Endothelial cell (in vitro differentiated cells): ENCODE measurements around the gene FBXL13. TPM values are rescaled to one million over a fixed set of nuclear protein-coding genes. Genes with fewer than 3 reads are reported as not detected.
"Not testable (repeated sequence)": the region's sequence is repeated elsewhere in the genome, so short reads cannot be mapped to it uniquely, and the experiment has no call there.

ENCODE experiments used
- DNase-seq: peaks from one replicate; pipeline ENCODE4 v3.0.0; 2021; ENCODE audit warnings: low spot score
- H3K27ac Mint-ChIP-seq: one replicate; pipeline ENCODE4 v1.8.0; 2021; ENCODE audit warnings: mixed read lengths, inconsistent platforms; ENCODE audit not compliant: unreplicated experiment
- H3K27me3 Mint-ChIP-seq: one replicate; pipeline ENCODE4 v1.8.0; 2021; ENCODE audit warnings: mild to moderate bottlenecking, moderate library complexity, mixed read lengths, inconsistent platforms; ENCODE audit not compliant: unreplicated experiment
- H3K36me3 Mint-ChIP-seq: one replicate; pipeline ENCODE4 v1.8.0; 2021; ENCODE audit warnings: mild to moderate bottlenecking, low read depth, mixed read lengths, inconsistent platforms; ENCODE audit not compliant: unreplicated experiment
- H3K4me1 Mint-ChIP-seq: one replicate; pipeline ENCODE4 v1.8.0; 2021; ENCODE audit warnings: mild to moderate bottlenecking, mixed read lengths, inconsistent platforms; ENCODE audit not compliant: unreplicated experiment
- H3K4me3 Mint-ChIP-seq: one replicate; pipeline ENCODE4 v1.8.0; 2021; ENCODE audit warnings: mild to moderate bottlenecking, mixed read lengths, inconsistent platforms; ENCODE audit not compliant: unreplicated experiment
- H3K9me3 Mint-ChIP-seq: one replicate; pipeline ENCODE4 v1.8.0; 2021; ENCODE audit warnings: mixed read lengths, inconsistent platforms; ENCODE audit not compliant: unreplicated experiment
- total RNA-seq: library from RNA; stranded (reverse); fragmentation: NEBNext Ultra II Directional; extraction: Animal tissue kit (Norgen Biotek cat#: 25700); gene quantifications from one replicate; pipeline ENCODE4 v1.2.1, GENCODE V29; 2021; ENCODE audit not compliant: unreplicated experiment
- TF ChIP-seq, protein P1 (sequence below): fragments of 200-600 bp; sonication (generic); IDR thresholded peaks from one replicate; pipeline ENCODE4 v1.5.0; 2021; ENCODE audit warnings: antibody characterized with exemption; ENCODE audit not compliant: unreplicated experiment

FBXL13 gene
- total RNA-seq, 1 donor from 2014 or later = 3.4 TPM

DNA sequence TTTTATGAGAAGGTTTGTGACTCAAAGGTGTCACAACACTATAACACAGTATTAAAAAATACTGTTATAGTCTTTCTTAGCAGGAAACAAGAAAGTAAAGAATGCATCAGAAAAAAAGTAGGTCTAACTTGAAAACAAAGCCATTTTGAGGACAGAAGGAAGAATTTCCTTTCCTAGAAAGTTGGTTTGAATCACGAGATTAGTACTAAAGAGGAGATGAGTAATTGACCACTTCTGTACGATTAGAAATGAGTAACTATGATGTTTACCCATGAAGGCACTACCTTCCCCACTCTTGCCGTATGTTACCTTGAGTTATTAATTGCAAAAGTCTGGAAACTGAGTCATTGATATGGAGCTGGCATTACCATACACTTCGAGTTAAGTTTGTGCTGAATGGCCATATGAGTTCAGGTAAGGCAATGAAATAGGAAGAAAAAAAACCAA, 260.5 kb downstream of the FBXL13 start:
- Mint-ChIP-seq H3K4me1 (no peaks in the 10 kb centered on the region), H3K27me3 (peaks cover 3% of the 10 kb centered on the region), H3K27ac (no peak overlapping the region), H3K4me3 (no peak overlapping the region), H3K36me3 (no peaks in the 10 kb centered on the region), H3K9me3 (no peaks in the 10 kb centered on the region)
- TF ChIP-seq, protein P1, sequence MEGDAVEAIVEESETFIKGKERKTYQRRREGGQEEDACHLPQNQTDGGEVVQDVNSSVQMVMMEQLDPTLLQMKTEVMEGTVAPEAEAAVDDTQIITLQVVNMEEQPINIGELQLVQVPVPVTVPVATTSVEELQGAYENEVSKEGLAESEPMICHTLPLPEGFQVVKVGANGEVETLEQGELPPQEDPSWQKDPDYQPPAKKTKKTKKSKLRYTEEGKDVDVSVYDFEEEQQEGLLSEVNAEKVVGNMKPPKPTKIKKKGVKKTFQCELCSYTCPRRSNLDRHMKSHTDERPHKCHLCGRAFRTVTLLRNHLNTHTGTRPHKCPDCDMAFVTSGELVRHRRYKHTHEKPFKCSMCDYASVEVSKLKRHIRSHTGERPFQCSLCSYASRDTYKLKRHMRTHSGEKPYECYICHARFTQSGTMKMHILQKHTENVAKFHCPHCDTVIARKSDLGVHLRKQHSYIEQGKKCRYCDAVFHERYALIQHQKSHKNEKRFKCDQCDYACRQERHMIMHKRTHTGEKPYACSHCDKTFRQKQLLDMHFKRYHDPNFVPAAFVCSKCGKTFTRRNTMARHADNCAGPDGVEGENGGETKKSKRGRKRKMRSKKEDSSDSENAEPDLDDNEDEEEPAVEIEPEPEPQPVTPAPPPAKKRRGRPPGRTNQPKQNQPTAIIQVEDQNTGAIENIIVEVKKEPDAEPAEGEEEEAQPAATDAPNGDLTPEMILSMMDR = no peak
- no peak for DNase-seq

DNA sequence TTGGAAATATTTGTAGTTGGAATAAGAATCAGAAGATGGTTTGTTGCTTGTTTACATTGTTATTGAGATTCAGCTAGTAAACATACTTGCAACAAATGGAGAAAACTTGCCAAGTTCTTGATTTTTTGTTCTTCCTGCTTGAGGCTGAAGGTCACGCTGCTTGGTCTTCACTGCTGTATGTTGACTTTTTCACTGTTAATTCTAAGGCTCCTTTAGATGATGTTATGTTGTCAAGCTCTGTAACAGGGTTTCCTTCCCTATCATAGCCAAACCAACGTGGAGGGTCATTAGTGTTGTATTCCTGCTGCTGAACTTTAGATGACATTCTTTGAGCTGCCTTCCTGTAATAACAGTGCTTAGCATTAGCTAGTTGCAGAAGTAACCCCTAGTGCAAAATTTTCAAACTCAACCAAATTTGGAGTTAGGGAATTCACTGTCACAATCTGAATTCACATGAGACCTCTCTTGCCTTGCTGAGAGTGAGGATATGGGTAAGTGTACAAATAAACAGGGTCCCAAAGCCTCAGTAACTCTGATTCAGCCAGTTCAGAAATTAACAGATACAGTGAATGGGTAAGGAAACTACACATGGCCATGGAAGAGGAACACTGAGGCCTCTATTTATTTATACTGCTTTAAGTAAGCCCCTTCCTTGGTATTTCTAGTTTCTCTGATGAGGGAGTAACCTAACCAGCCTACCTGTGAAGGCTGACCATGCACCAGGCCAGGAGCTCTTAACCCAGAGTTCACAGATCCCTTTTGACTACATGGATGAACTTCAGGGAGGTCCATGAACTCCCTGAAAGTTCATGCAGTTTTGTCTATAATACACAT, 261.2 kb downstream of the FBXL13 start:
- no peaks in the 10 kb centered on the region for H3K4me1 Mint-ChIP-seq

DNA sequence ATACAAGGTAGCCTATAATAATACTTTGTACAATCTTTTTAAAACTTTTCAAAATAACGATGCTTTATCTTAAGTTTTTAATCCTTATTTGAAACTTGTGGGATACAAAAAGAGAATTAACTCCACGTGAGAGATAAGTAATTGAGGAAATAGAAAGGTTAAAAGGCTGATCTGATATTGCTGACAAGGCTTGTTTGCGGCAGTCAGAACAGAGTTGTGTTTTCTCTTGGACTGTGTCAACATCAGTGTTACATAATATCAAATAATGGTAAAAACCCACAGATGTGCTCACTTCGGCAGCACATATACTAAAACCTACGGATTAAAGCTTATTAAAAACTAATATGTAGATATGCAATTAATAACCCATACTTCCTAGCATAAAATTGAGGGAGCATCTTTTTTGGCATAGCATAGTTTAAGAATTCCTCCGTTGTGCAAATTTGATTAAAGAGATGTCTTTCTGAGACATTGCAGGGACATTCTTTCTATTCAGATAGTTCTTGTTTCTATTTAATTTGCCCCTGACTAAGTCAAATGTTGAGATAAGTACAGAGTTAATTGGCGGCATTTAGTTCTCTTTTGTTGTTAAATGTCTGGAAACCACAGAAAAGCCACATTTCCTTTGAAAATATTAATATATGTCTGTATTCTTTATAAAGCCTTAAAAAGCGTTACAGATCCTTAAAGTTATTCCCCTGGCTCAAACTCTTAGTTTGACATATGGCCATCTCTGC, 262.5 kb downstream of the FBXL13 start:
- Mint-ChIP-seq H3K27ac (no peak overlapping the region), H3K4me3 (no peak overlapping the region), H3K27me3 (peaks cover 2% of the 10 kb centered on the region), H3K9me3 (no peaks in the 10 kb centered on the region), H3K4me1 (no peaks in the 10 kb centered on the region), H3K36me3 (no peaks in the 10 kb centered on the region)
- TF ChIP-seq, protein P1 = no peak
- DNase-seq = no peak

More for the DNA sequence above, 261.2 kb downstream of the FBXL13 start:
- Mint-ChIP-seq H3K4me3 (no peak overlapping the region), H3K27me3 (peaks cover 3% of the 10 kb centered on the region), H3K9me3 (no peaks in the 10 kb centered on the region), H3K27ac (no peak overlapping the region), H3K36me3 (no peaks in the 10 kb centered on the region)
- no peak for DNase-seq
- TF ChIP-seq, protein P1 = no peak

- Mint-ChIP-seq H3K4me1 (no peaks in the 10 kb centered on the region), H3K9me3 (no peaks in the 10 kb centered on the region), H3K4me3 (no peak overlapping the region), H3K27ac (no peak overlapping the region), H3K36me3 (no peaks in the 10 kb centered on the region), H3K27me3 (peaks cover 2% of the 10 kb centered on the region)
- TF ChIP-seq, protein P1 = no peak
- DNase-seq = no peak
Measured at GRCh38 chr7:102810916-102811315, 263.7 kb downstream of the FBXL13 start.

- TF ChIP-seq, protein P1 = no peak
- no peak overlapping the region for H3K4me3 Mint-ChIP-seq
- H3K27me3 Mint-ChIP-seq = no peaks in the 10 kb centered on the region
- H3K36me3 Mint-ChIP-seq = peaks cover 7% of the 10 kb centered on the region
- no peak for DNase-seq
- no peaks in the 10 kb centered on the region for H3K9me3 Mint-ChIP-seq
- H3K27ac Mint-ChIP-seq = no peak overlapping the region
- peaks cover 12% of the 10 kb centered on the region for H3K4me1 Mint-ChIP-seq
Measured at GRCh38 chr7:102806613-102807012, 268.0 kb downstream of the FBXL13 start.

DNA sequence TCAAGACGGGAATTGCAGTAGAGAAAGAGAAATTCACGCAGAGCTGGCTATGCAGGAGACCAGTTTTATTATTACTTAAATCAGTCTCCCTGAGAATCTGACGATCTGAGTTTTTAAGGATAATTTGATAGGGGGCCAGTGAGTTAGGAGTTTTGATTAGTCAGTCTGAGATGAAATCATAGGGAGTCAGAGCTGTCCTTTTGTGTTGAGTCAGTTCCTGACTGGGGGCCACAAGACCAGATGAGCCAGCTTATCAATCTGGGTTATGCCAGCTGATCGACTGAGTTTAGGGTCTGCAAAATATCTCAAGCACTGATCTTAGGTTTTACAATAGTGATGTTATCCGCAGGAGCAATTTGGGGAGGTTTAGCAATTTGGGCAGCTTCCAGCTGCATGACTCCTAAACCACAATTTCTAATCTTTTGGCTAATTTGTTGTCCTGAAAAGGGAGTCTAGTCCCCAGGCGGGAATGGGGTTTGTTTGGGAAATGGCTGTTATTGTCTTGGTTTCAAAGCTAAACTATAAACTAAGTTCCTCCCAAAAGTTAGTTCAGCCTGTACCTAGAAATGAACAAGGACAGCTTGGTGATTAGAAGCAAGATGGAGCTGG, 278.5 kb downstream of the FBXL13 start:
- H3K9me3 Mint-ChIP-seq, H3K4me1 Mint-ChIP-seq, H3K27me3 Mint-ChIP-seq, H3K4me3 Mint-ChIP-seq, H3K36me3 Mint-ChIP-seq, DNase-seq, H3K27ac Mint-ChIP-seq: not testable (repeated sequence)

DNA sequence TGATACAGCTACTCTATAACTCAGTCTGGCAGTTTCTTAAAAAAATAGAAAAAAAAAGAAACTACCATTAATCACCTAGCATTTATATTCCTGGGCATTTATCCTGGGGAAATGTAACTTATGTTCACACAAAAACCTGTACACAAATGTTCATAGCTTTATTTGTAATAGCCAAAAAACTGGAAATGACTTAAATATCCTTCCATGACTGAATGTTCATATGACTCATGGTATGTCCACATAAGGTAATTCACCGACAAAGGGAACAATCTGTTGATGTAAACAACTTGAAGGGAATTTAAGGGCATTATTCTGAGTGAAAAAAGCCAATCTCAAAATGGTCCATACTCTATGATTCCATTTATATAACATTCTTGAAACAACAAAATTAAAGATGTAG, 280.0 kb downstream of the FBXL13 start:
- H3K27me3 Mint-ChIP-seq, H3K27ac Mint-ChIP-seq, H3K4me3 Mint-ChIP-seq, H3K36me3 Mint-ChIP-seq, DNase-seq, H3K9me3 Mint-ChIP-seq, H3K4me1 Mint-ChIP-seq: not testable (repeated sequence)
